Measurements from ENCODE around the gene FRK.
"Not testable (repeated sequence)": the region's sequence is repeated elsewhere in the genome, so short reads cannot be mapped to it uniquely, and the experiment has no call there.

Gene FRK

DNA sequence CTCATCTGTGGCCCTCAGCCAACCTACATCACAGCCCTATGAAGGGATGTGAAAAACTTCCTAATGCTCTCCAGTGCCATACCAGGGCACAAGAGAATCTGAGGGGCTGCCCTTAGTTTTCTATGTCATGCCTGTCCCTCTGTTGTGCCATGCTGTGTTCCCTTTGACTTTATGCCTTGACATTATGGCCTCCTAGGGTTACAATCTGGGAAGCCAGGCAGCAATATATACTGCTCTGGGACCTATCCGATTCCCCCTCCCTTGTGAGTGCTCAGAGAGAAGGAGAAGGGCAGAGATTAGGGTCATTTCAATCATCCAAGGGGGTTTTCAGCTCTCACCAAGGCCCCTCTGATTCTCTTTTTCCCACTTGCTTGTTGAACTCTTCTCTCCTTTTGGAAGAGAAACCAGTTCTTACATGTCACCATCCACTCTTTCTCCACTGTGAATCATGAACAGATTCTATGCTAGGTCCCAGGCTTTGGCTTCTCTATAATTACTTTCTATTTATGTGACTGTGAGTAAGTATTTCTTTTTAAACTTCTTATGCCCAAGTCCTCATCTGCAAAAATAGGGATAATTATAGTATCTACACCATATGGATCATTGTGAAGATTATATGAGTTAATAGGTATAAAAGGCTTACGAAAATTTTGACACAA, 14.2 kb upstream of the FRK start:
- DNase-seq (ENCODE audit: low read depth), result no peak

DNA sequence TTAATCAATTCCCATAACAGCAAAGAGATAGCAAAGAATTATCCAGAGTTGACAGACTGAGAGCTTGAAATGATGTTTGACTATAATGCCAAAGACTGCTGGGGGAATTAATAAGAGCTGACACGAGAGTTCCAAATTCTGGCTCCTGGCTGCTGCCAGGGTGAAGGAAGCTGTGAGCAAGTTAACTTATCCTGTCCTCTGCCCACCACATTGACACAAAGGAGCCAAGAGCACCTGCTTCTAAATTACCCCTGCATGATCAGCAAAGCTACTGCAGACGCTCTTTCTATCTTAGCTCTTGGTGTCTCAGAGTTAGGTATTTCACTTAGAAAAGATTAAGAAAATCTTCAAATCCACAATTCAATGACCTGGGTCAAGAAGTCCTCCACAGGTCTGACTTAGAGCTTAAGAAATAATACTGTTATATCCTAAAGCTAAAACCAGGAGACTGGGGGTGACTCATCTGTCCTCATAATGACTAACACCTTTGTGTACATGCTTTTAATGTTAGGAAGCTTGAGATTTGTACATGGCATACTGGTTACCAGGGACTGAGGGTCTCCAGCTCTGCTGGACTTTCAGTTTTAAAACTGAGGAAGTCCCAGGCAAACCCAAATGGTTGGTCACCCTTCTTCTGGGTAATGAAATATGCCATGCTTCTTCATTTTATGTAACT, 13.2 kb upstream of the FRK start:
- no peak for DNase-seq (ENCODE audit: low read depth)

DNA sequence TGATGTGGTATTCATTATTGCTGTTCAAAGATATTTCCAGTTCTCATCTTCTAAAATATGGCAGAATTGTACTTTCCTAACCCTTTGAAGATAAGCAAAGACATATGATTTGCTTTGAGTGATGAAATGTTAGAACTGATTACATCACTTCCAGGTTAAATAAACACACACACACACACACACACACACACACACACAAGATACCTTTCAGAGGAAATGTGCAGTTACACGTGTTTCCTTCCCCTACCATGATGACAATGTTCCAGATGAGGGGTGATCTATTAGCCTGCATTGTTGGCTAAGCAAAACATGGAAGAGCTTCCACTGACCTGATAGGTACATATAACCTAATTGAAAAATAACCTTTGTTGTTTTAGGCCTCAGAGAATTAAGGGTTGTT, 11.7 kb upstream of the FRK start:
- no peak for DNase-seq (ENCODE audit: low read depth)

DNA sequence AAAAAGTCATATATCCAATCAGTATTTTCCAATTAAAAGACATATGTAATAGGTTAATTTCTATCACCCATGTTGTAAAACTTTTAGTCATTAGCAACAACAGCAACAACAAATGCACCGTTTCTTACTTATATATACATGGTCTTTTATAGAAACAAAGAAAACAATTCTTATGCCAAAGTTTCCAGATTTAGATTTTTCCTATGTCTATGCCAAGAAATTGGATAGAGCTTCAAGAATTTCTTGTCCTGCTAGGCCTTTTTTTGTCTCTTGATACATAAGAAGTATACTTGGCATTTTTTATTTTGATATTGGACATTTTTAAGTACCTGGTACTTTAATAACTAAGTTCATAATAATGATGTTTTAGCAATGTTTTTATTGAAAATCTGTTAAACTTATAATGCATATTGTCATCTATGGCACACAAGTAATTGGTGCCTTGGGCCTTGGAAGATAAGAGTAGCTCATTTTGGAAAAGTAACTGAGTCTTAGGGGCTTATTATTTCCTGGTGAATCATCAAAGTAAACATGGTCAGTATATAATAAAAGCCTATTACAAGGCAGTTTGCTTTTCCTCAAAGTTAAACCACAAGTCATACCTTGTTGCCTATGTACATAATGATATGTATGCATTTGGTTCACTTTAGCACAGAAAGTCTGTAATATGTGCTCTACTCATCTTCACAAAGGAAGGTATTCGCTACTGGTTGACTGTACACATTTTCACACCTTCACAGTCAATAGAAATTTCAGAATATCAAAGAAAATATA, 10.1 kb upstream of the FRK start:
- no peak for DNase-seq (ENCODE audit: low read depth)

DNA sequence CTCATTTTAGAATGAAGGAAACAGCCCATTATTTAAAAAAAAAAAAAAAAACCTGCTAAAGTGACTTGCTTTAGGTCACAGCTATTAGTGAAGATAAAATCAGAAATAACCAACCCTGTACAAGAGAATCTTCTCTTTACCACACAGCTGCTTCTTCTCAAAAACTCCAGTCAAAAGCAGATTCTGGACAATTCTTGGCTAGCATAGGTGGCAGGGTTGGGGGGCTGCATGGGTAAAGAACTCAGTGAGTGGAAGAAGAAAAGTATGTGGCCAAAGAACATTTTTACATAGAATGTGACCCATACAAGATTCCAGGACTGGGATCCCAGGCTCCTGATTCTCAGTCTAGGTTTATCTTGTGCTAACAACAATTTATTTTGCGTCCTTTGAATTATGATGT, 9.4 kb upstream of the FRK start:
- no peak for DNase-seq (ENCODE audit: low read depth)

DNA sequence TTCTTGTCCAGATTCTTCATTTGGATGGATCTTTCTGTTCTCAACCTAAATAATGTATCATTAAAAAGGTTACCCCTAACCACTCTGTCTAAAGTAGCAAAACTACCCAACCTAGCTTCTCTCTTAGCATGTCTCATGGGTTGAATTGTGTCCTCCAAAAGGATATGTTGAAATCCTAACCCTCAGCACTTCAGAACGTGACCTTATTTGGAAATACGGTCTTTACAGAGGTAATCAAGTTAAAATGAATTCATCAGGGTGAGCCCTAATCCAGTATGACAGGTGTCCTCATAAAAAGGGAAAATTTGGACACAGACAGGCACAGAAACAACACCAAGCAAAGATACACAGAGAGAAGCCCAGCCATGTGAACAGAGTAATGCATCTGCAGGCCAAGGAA, 6.1 kb upstream of the FRK start:
- no peak for DNase-seq (ENCODE audit: low read depth)

DNA sequence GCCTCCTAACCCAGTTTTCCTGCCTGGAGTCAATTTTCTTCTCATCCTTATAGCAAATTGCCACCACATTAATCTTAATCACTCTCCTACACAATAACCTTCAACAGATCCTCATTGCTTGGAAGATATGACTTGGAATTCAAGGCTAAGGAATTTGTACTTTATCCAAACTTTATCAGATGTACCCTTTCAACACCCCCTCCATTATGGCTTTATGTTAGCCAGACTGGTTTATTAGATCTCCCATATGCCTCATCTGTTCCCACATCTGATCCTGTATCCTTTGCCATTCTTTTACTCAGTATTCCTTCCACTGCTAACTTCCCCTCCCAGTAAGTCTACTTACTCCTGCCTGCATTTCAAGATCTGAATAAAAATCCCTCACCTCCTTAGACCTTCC, 4.0 kb upstream of the FRK start:
- DNase-seq (ENCODE audit: low read depth), result no peak

DNA sequence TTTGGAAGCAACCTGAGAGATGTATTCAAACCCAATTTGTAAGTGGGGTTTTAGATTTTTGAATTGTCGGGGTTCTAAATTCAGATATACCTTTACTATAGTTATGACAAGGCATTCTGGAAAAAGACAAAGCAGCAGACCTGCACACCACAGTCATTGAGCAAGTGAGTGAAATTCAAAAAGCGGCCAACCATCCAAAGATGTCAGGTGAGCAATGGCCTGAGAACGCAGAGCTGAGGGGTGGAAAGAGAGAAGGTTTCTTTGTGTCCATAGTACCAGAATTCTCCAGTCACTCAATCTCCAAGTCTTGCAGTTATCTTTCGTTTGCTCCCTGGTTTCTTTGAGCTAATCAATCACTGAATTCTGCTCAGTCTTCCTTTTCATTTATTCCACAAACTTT, 1.8 kb upstream of the FRK start:
- no peak for DNase-seq (ENCODE audit: low read depth)

DNA sequence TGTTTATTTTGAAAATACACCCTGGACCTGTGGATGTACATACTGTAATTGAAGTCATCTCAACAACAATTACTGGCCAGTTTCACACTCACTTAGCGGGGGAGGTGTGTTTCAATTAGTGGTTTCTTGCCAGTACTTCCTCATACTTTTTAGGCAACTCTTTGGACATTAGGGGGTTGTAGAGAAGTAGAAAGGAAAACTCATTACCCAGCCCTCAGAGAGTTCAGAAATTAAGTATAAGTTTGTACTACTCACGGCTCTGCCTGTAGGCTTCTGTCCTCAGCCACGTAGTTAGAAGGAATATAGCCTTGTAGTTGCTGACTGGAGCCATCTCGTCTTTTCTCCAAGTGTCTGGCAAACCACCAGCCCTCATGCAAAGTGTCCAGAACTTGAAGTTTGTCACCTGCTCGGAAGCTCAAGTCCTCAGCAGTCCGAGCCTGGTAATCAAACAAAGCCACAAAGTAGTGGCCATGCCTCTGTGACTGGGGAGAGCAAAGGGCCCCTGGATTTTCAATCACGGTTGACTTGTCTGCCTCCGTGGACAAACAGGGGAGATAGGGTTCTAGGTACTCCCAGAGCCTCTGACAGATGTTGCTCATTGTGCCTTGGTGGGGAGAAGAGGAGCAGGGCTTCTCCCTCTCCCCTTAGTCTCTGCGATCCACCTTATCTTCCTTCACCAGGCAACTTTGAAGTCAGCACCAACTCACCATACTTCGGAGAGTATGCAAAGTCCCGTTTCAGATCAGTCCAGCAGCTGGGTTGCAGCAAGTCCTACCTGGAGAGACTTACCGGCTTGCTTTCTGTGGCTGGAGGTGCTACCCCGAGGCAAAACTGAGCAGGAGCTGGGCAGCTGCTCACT, 749 bp downstream of the FRK start:
- DNase-seq (ENCODE audit: low read depth), result no peak

DNA sequence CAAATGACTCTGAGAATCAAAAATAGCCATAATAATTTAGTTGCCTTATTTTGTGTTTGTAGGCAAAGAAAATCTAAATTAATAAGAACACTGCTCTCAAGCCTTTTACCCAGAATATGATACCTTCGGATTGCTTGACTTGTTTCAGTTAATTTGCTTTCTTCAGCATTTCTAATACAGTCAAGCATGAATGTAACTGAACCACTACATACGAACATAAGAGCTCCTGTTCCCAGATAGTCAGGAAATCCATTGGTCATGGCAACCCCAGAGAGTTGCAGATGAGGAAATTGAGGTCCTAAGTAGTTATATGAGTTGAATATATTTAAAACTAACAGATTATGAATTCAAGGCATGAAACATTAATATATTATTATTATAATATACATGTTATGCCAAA, 2.9 kb downstream of the FRK start:
- no peak for DNase-seq (ENCODE audit: low read depth)

DNA sequence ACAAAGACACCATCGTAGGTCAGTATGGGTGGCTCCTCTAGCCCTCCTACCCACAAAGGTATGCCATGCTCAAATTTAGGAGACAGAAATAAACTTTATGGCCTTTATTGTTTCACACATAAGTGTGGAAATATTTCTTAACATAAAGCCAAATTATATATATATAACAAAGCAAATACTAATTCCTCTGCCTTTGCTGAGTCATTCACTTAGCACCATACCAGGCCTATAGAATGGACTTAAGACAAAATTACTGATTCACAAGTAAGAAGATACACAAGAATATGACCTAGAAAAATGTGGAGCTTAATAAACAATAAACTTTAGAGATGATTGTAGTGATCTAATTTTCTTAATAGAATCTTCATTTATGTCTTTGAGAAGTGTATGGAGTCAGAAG, 5.2 kb downstream of the FRK start:
- no peak for DNase-seq (ENCODE audit: low read depth)

DNA sequence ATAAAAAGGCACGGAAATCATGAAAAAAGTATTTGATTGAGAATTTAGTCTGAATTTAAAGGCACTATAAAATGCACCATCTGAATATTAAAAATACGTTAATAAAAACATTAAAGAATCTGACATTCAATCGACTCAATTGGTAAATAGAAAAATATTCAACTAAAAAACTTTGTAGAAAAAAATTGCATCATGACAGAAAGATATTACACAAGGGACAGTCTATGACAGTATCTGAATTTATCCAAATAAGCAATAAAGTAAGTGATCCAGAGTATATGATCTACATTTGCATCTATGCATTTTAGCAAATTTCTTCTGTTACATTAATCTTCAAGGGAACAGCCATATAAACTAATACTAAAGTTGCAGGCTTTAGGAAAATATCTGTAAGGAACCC, 9.4 kb downstream of the FRK start:
- no peak for DNase-seq (ENCODE audit: low read depth)

DNA sequence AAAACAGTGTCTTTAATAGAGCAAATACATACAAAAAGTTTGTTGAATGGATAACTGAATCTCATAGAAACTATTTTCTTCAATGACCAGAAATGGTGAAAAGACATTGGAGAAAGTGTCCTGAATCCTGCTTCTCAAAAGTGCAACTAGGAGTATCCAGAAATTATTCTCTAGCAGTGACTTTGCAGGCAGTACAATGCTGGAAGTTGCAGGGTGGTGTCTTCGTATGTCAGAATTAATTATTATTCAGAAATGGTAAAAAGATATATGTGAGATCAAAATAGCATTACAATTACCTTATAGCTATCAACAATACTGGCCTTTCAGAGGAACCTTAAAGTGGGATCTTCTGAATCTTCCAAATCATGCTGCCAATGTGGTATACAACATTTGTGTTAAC, 10.0 kb downstream of the FRK start:
- no peak for DNase-seq (ENCODE audit: low read depth)

DNA sequence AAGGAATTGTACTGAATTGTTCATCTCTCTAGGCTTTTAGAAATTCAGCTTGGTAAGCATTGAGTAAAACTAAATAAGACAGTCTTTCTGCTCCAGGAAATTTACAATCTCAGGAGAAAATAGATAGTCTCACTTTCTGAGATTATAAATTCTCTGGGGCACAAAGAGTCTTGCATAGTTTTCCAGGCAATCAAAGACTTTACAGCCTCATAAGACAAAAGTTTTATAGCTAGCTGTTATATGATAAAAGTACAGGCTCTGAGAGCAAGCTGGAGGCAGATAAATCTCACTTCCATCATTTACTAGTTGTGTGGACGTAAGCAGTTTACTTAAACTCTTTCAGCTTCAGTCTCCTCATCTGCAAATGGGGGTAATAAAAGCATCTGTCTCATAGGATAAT, 11.4 kb downstream of the FRK start:
- no peak for DNase-seq (ENCODE audit: low read depth)

DNA sequence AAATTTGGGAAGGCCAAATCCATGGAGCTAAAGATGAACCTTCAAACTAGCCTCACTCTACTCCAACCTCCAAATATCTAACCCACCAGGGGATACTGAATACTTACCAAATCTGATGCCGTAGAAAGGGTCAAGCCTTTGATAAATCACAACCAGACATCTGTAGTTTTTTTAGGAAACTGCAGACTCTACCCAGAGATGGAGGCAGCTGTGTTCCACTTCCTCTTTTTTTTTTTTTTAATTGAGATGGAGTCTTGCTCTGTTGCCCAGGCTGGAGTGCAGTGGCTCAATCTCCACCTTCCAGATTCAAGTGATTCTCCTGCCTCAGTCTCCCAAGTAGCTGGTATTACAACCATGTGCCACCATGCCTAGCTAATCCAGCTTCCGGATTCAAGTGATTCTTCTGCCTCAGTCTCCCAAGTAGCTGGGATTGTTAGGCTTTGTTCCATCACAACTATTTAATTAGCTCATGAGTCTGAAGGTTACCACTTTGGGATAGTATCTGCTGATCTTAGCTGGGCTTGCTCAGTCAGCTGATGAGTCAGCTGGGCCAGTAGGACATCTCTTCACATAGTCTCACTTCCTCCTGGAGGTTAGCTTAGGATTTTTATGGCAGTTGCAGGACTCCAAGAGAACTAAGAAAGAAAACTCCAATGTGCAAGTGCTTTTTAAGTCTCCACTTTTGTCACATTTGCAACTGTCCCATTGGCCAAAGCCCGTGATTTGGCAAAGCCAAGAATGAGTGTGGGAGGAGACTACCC, 13.3 kb downstream of the FRK start:
- no peak for DNase-seq (ENCODE audit: low read depth)

DNA sequence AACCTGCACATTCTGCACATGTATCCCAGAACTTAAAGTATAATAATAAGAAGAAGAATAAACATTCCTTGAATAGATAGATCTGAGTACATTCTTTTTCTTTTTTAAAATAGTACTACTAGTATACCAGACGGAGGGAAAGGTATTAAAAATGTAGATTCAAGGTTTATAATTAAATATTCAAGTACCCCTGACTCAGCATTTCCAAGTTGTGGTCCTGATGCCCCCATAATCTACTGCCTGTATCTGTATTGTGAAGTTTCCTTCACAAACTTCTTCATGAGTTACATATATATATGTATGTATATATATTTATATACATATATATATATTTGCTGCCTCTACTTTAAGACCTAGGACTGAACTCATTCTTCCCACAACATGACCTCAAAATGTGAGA, 14.0 kb downstream of the FRK start:
- no peak for DNase-seq (ENCODE audit: low read depth)

DNA sequence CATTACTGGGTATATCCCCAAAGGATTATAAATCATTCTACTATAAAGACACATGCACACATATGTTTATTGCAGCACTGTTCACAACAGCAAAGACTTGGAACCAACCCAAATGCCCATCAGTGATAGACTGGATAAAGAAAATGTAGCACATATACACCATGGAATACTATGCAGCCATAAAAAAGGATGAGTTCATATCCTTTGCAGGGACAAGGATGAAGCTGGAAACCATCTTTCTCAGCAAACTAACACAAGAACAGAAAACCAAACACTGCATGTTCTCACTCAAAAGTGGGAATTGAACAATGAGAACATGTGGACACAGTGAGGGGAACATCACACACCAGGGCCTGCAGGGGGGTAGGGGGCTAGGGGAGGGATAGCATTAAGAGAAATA, 14.4 kb downstream of the FRK start:
- DNase-seq (ENCODE audit: low read depth), result not testable (repeated sequence)

DNA sequence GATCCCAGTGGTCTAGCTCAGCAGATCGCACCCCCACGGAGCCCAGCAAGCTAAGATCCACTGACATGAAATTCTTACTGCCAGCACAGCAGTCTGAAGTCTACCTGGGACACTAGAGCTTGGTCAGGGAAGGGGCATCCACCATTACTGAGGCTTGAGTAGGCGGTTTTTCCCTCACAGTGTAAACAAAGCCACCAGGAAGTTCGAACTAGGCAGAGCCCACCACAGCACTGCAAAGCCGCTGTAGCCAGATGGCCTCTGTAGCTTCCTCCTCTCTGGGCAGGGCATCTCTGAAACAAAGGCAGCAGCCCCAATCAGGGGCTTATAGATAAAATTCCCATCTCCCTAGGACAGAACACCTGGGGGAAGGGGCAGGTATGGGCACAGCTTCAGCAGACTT, 18.8 kb downstream of the FRK start:
- no peak for DNase-seq (ENCODE audit: low read depth)

DNA sequence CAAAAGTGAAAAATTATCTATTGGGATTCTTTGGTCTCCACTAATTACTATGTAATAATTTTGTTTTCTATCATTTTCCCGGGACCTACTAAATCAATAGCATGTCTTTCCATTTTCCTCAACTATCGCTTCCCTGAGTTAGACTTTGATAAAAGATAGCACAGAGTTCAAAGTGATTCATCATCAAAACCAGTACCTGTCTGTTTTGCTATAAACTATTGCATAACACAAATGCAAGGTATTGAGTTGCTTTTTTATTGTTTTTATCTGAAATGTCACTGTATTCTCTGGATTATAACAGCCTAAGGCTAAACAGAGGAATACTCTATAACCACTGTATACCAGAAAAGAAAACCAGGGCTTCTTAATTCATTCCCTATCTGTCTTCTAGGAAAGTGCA, 19.7 kb downstream of the FRK start:
- no peak for DNase-seq (ENCODE audit: low read depth)

DNA sequence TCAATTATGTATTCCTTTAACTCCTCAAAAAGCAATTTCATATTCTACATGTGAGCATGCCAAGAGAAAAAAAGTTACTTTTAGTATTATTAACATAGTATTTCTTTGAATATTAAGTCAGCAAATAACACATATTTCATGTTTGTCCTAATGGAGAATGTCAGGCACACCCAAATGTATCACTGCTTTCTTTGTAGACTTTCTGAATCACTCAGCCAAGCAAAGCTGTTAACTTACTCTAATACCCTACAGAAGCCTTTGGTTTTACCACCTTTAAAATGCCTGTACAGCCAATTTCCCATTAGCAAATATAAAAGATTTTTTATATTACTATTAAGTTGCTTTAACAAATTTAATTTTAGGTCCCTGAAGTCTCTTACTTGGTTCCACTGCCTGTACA, 23.8 kb downstream of the FRK start:
- DNase-seq (ENCODE audit: low read depth), result no peak

DNA sequence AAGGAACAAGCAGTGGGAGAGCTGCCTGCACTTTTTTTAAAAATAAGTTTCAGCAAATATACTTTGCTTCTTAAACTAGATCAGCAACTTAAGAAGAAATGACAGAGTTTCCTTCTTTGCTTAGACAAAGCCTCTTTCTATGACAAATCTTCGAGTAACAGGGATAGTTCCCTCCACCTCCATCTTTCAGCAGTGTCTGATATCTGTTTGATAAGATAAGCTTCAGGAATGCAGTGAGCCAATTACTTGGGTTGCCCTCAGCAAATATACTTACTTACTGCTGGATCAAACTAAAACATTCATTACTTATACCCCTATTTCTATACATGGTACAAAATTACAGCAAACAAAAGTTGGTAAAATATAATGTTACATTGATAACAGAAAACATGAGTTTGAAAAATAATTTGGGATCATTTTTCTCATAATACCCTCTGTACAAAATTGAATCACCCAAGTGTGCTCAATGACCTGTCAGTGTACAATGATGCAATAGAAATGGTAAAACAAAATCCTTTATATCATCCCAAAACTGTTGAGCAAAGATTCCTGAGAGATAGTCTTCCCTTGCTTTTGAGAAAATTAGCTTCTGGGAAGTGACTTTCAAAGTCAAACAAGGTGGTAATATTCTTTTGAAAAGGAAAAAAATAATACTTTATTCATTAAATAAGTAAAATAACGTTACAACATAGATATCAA, 24.5 kb downstream of the FRK start:
- DNase-seq (ENCODE audit: low read depth), result no peak

All from T-helper 22 cell (primary cell).